BLaER1 treated with 17β-estradiol and CSF1 and Interleukin-3, amounts not matched to agents 10 nM and 100 nM (cell line): ENCODE results near the gene MCAM.

ENCODE experiments used
- H3K27ac ChIP-seq, 11 experiments: shearing (Covaris generic); formaldehyde crosslinking; 2 replicates each; pipeline ENCODE4 v1.8.1; 2022
- H3K27me3 ChIP-seq, 11 experiments: shearing (Covaris generic); formaldehyde crosslinking; 2 replicates each; pipeline ENCODE4 v1.8.1; 2022
- H3K36me3 ChIP-seq, 11 experiments: shearing (Covaris generic); formaldehyde crosslinking; 2 replicates each; pipeline ENCODE4 v1.8.1; 2022
- H3K4me1 ChIP-seq, 10 experiments: shearing (Covaris generic); formaldehyde crosslinking; 2 replicates each; pipeline ENCODE4 v1.8.1; 2022
- H3K4me2 ChIP-seq, 11 experiments: shearing (Covaris generic); formaldehyde crosslinking; 2 replicates each; pipeline ENCODE4 v1.8.1; 2022
- H3K4me3 ChIP-seq, 10 experiments: shearing (Covaris generic); formaldehyde crosslinking; 2 replicates each; pipeline ENCODE4 v1.8.1; 2022
- H3K9ac ChIP-seq, 11 experiments: shearing (Covaris generic); formaldehyde crosslinking; 2 replicates each; pipeline ENCODE4 v1.8.1; 2022
- H3K9me3 ChIP-seq, 11 experiments: shearing (Covaris generic); formaldehyde crosslinking; replicated peaks in 1 of 11; 2 replicates each; pipeline ENCODE4 v1.8.1; 2022
- H4K20me1 ChIP-seq, 11 experiments: shearing (Covaris generic); formaldehyde crosslinking; 2 replicates each; pipeline ENCODE4 v1.8.1; 2022
- Cebpa-rat ChIP-seq, 11 experiments: shearing (Covaris generic); IDR thresholded peaks; 2 replicates each; pipeline ENCODE4 v1.8.1; 2022

Gene MCAM

GRCh38 chr11:119290894-119291497 is 25.9 kb downstream of the MCAM start:
- H4K20me1 ChIP-seq = peaks cover 0 to 84% (median 0%) of the 10 kb centered on the region in 11 experiments; a peak in 7 of 22 replicates
- no peaks in the 10 kb centered on the region for H3K27me3 ChIP-seq
- no peak overlapping the region for H3K27ac ChIP-seq
- no peak overlapping the region for H3K4me2 ChIP-seq
- TF ChIP-seq Cebpa-rat (IDR thresholded peaks at IDR 0.05) = no peak
- H3K4me3 ChIP-seq = no peak overlapping the region
- peaks cover 0 to 20% (median 19%) of the 10 kb centered on the region in 11 experiments; a peak in 18 of 22 replicates for H3K9me3 ChIP-seq
- H3K4me1 ChIP-seq = no peaks in the 10 kb centered on the region
- peaks cover 76 to 100% (median 85%) of the 10 kb centered on the region in 11 experiments for H3K36me3 ChIP-seq
- H3K9ac ChIP-seq = no peak overlapping the region

DNA sequence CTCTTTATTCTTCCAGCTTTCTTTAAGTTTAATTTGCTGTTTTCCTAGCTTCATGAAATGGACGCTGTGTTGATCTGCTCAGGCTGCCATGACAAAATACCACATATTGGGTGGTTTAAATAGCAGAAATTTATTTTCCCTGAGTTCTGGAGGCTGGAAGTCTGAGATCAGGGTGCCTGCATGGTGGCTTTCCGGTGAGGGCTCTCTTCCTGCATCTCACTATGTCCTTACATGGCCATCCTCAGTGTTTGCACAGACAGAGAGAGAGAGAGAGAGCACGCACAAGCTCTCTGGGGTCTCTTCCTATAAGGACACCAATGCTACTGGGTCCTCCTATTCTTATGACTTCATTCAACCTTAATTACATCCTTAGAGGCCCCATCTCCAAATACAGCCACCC is 28.7 kb downstream of the MCAM start:
- Histone ChIP-seq H4K20me1 (peaks cover 0 to 78% (median 0%) of the 10 kb centered on the region in 11 experiments; a peak in 6 of 22 replicates), H3K4me1 (no peaks in the 10 kb centered on the region), H3K4me3 (no peak overlapping the region), H3K36me3 (peaks cover 71 to 95% (median 79%) of the 10 kb centered on the region in 11 experiments), H3K27ac (no peak overlapping the region), H3K9ac (no peak overlapping the region), H3K9me3 (peaks cover 0 to 20% (median 19%) of the 10 kb centered on the region in 11 experiments; a peak in 18 of 22 replicates), H3K27me3 (no peaks in the 10 kb centered on the region), H3K4me2 (no peak overlapping the region)
- TF ChIP-seq Cebpa-rat (IDR thresholded peaks at IDR 0.05) = no peak

DNA sequence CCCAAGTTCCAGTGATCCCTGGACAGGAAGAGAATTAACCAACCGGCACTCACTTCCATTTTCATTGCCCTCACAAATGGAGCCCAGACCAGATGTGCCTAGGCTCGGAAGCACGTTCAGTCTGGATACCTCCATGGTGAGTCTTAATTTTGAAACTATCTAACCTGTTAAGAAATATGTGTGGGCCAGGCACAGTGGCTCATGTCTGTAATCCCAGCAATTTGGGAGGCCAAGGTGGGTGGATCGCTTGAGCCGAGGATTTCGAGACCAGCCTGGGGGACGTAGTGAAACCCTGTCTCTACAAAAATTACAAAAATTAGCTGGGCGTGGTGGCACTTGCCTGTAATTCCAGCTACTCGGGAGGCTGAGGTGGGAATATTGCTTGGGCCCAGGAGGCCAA is 31.5 kb downstream of the MCAM start:
- Histone ChIP-seq H3K27me3 (no peaks in the 10 kb centered on the region), H3K4me2 (no peak overlapping the region), H4K20me1 (peaks cover 0 to 83% (median 0%) of the 10 kb centered on the region in 11 experiments; a peak in 7 of 22 replicates), H3K9ac (no peak overlapping the region), H3K4me1 (peaks cover 0 to 4% (median 0%) of the 10 kb centered on the region in 10 experiments; a peak in 2 of 20 replicates), H3K4me3 (no peak overlapping the region), H3K27ac (no peak overlapping the region), H3K36me3 (peaks cover 58 to 95% (median 74%) of the 10 kb centered on the region in 11 experiments), H3K9me3 (peaks cover 0 to 12% (median 10%) of the 10 kb centered on the region in 11 experiments; a peak in 17 of 22 replicates)
- TF ChIP-seq Cebpa-rat (IDR thresholded peaks at IDR 0.05) = no peak

- no peak overlapping the region for H3K27ac ChIP-seq
- H3K9me3 ChIP-seq = peaks cover 0 to 3% (median 2%) of the 10 kb centered on the region in 11 experiments; a peak in 12 of 22 replicates
- H3K36me3 ChIP-seq = peaks cover 54 to 95% (median 72%) of the 10 kb centered on the region in 11 experiments
- H3K9ac ChIP-seq = no peak overlapping the region
- no peak overlapping the region for H3K4me2 ChIP-seq
- H4K20me1 ChIP-seq = peaks cover 0 to 90% (median 0%) of the 10 kb centered on the region in 11 experiments; a peak in 7 of 22 replicates
- peaks cover 0 to 4% (median 0%) of the 10 kb centered on the region in 10 experiments; a peak in 2 of 20 replicates for H3K4me1 ChIP-seq
- no peak overlapping the region for H3K4me3 ChIP-seq
- no peaks in the 10 kb centered on the region for H3K27me3 ChIP-seq
- no peak for TF ChIP-seq Cebpa-rat (IDR thresholded peaks at IDR 0.05)
Observed at GRCh38 chr11:119284344-119285157, 32.4 kb downstream of the MCAM start.

- peaks cover 0 to 4% (median 0%) of the 10 kb centered on the region in 10 experiments; a peak in 2 of 20 replicates for H3K4me1 ChIP-seq
- H3K27ac ChIP-seq = no peak overlapping the region
- H3K4me3 ChIP-seq = no peak overlapping the region
- peaks cover 0 to 87% (median 0%) of the 10 kb centered on the region in 11 experiments; a peak in 7 of 22 replicates for H4K20me1 ChIP-seq
- peaks cover 55 to 95% (median 72%) of the 10 kb centered on the region in 11 experiments for H3K36me3 ChIP-seq
- H3K9me3 ChIP-seq = no peaks in the 10 kb centered on the region
- H3K9ac ChIP-seq = no peak overlapping the region
- H3K4me2 ChIP-seq = no peak overlapping the region
- H3K27me3 ChIP-seq = no peaks in the 10 kb centered on the region
- TF ChIP-seq Cebpa-rat (IDR thresholded peaks at IDR 0.05) = no peak
Observed at GRCh38 chr11:119282495-119282894, 34.4 kb downstream of the MCAM start.

DNA sequence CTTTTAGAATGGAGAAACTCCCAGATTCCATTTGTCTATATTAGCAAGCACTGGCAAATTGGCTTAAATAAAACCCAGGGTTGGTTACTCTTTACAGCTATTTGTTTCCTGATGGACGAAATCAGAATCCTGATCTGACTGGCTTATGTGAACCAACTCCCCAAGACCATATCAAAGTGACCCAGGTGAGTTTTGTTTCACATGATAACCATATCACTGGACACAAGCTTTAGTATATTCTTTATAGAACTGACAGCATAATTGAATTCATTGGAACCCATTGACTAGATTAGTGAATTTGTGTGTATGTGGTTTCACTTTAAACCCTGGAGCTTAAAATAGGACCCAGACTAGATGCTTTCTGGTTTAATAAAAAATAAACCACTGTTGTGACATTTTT is 39.3 kb downstream of the MCAM start:
- H3K4me3 ChIP-seq = no peak overlapping the region
- H3K36me3 ChIP-seq = peaks cover 73 to 100% (median 91%) of the 10 kb centered on the region in 11 experiments
- H4K20me1 ChIP-seq = peaks cover 0 to 94% (median 7%) of the 10 kb centered on the region in 11 experiments; a peak in 9 of 22 replicates
- peaks cover 0 to under 1% (median 0%) of the 10 kb centered on the region in 10 experiments; a peak in 2 of 20 replicates for H3K4me1 ChIP-seq
- no peak overlapping the region for H3K27ac ChIP-seq
- H3K9me3 ChIP-seq = no peaks in the 10 kb centered on the region
- H3K27me3 ChIP-seq = no peaks in the 10 kb centered on the region
- no peak overlapping the region for H3K9ac ChIP-seq
- no peak for TF ChIP-seq Cebpa-rat (IDR thresholded peaks at IDR 0.05)
- H3K4me2 ChIP-seq = no peak overlapping the region

DNA sequence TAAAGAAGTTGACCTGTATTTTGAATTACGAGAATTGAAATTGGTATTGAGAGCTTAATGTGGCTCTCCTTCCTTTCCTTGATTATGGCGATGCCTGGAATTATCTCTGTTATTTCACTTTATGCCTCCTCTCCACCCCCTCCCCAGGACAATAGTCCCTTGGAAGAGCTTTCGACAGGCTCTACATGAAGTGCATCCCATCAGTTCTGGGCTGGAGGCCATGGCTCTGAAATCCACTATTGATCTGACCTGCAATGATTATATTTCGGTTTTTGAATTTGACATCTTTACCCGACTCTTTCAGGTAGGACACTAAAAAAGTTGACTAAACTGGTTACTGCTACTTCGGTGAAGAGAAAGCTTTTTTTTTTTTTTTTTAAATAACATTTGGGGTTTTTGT is 43.2 kb downstream of the MCAM start:
- Histone ChIP-seq H3K4me2 (no peak overlapping the region), H3K4me3 (no peak overlapping the region), H3K27me3 (no peaks in the 10 kb centered on the region), H3K27ac (no peak overlapping the region), H3K9ac (peak overlapping the region in 1 of 11 experiments; percentile 2; a peak in 2 of 22 replicates), H4K20me1 (peaks cover 0 to 93% (median 7%) of the 10 kb centered on the region in 11 experiments; a peak in 10 of 22 replicates), H3K36me3 (peaks cover 66 to 86% (median 72%) of the 10 kb centered on the region in 11 experiments), H3K4me1 (peaks cover 0 to 5% (median 0%) of the 10 kb centered on the region in 10 experiments; a peak in 6 of 20 replicates), H3K9me3 (no peaks in the 10 kb centered on the region)
- TF ChIP-seq Cebpa-rat (IDR thresholded peaks at IDR 0.05) = no peak

- Histone ChIP-seq H4K20me1 (peaks cover 0 to 98% (median 6%) of the 10 kb centered on the region in 11 experiments; a peak in 12 of 22 replicates), H3K9ac (no peak overlapping the region), H3K4me1 (peaks cover 40 to 65% (median 47%) of the 10 kb centered on the region in 10 experiments), H3K27me3 (no peaks in the 10 kb centered on the region), H3K4me2 (peak overlapping the region in 2 of 11 experiments; percentile 20 to 41; a peak in 3 of 22 replicates), H3K27ac (no peak overlapping the region), H3K36me3 (peaks cover 10 to 54% (median 15%) of the 10 kb centered on the region in 11 experiments; a peak in 21 of 22 replicates), H3K4me3 (no peak overlapping the region), H3K9me3 (no peaks in the 10 kb centered on the region)
- no peak for TF ChIP-seq Cebpa-rat (IDR thresholded peaks at IDR 0.05)
Observed at GRCh38 chr11:119267645-119268044, 49.3 kb downstream of the MCAM start.
